Activated CD4-positive, alpha-beta T cell treated with anti-CD3 and anti-CD28 coated beads, Interleukin-2, amount 50 U/mL, for 24 hours (primary cell): ENCODE results near the gene CARD11.
"Not testable (repeated sequence)": the region's sequence is repeated elsewhere in the genome, so short reads cannot be mapped to it uniquely, and the experiment has no call there.

Source experiments
- DNase-seq, 2 donors: peaks; one replicate each; pipeline ENCODE4 v3.0.0-alpha.2; 2020; ENCODE audit warnings: low read depth in 1 of 2, low spot score in 1 of 2

CARD11 gene

DNA sequence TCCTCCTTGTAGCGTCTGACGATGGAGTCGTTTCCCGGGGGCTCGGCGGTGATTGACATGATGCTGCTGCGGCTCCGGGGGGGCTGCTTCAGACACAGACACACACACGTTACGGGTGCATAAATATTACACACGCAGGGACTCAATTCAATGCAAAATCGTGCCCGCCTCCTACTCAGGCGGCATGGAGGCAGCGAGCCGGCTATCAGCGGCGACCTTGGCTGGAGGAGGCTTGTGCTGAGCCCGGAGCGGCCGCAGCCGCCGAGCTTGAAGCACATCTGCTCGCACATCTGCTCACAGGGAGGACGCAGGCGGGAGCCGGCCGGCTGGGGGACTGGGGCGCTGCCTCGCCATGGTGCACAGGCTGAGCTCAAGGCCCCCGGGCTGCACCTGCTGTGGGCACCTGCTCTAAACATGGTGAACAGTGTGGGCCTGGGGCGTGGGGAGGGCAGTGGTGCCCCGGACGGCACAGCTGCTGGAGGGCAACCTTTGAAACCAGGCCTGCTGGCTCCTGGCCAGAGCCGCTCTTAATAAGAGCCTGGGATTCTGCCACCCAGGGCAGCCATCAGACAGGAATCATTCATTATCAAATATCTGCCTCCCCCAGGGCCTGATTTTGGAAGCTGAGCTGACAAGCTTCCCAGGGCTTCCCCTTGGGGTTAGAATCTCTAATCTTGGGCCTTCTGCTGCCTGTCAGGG is 114.9 kb downstream of the CARD11 start:
- no peak for DNase-seq

DNA sequence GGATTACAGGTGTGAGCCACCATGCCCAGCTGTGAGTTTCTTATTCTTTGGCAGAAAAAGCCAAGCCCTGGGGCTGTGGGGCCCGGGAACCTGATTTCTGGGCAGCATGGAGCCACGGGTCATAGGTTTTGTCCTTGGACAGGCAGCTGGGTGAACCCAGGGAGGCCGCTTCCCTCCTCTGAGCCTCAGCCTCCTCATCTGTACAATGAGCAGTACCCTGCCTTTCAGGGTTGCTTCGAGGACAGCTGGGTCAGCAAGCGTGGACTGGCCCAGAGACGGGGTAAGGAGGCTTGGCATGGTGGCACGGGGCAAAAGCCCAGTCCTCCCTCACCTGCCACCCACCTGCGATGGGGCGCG is 115.4 kb downstream of the CARD11 start:
- no peak for DNase-seq

DNA sequence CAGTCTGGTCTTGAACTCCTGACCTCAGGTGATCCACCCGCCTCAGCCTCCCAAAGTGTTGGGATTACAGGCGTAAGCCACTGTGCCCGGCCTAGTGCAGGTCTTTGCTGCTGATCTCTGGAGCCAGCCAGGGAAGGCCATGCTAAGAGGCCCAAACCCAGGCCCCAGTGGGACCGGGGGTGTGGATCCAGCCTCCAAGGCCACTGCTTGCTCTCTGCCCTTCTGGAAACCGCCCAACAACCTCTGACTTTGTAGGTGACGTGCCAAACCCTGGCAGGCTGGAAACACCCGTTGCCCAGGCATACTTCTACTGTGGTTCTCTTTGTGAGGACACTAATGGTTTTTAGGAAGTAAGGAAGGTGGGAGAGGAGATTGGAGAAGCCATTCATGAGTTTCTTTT is 116.1 kb downstream of the CARD11 start:
- DNase-seq, result no peak

DNA sequence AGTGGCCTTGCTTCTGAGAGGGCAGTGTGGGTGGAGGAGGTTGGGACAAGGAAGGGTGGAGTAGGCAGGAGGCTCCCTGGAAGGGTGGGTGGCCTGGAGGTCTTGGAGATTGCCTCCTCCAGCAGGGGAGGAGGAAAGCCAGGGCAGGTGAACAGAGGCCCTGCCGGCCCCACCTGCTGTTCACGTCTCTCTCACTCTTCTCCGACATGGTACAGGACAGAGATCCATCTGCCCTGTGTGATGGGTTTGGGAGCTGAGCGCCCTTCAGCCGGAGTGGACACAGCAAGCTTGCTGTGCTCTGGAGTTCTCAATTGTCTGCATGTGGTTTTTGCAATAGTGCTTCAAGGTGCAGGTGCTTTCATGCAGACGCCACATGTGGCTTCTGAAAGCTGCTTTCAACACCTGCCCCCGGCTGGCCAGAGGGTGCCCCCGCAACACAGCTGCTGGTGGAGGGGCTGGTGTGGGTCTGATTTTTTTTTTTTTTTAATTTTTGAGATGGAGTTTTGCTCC is 116.7 kb downstream of the CARD11 start:
- DNase-seq, result no peak

DNA sequence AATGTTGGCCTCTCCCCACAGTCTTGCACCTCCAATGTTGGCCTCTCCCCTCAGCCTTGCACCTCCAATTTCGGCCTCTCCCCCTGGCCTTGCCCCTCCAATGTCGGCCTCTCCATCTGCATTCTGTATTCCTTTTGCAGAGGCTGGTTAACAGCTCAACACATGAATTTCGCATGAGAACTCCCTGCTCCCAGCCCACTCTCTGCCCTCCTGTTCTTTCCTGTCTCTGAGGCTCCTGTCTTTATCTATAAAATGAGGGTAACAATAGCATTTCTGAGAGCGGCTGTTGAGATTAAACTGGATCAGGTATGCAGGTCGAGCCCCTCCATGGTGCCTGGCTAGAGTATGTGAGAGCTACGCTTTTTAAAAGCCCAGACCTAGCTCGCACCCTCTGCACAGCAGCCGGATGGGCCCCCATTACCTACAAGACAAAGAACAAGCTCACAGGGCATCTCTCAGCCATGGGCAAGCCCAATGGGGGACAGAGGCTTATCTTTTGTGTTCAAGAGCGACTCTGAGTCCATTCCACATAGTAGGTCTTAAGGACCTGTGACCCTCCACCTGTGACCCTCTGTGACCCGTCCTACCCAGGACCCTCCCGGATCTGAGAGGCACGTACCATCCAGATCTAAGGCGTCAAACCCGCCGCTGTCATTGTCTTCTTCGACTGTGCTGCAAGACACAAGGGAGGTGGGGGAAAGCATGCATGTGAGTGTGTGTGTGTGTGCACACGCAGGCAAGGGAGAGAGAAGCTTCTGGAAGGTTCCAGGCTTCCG is 117.4 kb downstream of the CARD11 start:
- DNase-seq, result no peak

DNA sequence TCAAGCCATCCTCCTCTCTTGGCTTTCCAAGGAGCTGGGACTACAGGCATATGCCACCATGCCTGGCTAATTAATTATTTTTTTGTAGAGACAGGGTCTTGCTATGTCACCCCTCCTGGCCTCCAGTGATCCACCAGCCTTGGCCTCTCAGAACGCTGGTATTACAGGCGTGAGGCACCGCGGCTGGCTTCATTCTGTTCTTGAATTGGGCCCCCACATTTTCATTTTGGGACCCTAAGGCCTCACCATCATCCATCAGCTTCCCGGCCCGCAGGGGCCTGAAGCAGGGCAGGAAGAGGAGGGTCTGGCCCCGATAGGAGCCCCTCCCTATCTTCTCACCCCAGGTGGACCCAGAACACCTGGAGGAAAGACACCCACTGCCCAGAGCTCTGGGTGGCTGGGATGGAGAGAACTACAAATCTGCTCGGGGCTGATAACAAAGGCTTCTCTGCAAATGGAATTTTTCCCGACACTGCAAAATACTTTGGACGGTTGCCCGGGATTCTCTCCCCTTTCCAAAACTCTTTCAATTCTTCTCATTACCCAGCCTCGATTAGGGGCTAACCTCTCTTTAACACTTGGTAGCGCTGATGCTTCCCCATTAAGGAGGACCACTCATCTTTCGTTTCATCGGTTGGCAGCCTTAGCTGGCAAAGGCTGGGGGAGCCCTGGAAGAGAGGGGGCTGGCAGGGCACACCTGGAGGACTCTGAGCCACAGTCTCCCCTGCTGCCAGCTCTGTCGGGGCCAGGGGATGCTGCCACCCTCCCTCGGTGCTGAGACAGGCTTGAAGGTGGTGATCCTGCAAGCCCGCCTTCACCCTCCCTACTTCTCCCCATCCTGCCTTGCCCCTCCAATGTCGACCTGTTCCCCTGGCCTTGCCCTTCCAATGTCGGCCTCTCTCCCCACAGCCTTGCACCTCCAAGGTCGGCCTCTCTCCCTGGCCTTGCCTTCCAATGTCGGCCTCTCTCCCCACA is 118.5 kb downstream of the CARD11 start:
- no peak for DNase-seq

DNA sequence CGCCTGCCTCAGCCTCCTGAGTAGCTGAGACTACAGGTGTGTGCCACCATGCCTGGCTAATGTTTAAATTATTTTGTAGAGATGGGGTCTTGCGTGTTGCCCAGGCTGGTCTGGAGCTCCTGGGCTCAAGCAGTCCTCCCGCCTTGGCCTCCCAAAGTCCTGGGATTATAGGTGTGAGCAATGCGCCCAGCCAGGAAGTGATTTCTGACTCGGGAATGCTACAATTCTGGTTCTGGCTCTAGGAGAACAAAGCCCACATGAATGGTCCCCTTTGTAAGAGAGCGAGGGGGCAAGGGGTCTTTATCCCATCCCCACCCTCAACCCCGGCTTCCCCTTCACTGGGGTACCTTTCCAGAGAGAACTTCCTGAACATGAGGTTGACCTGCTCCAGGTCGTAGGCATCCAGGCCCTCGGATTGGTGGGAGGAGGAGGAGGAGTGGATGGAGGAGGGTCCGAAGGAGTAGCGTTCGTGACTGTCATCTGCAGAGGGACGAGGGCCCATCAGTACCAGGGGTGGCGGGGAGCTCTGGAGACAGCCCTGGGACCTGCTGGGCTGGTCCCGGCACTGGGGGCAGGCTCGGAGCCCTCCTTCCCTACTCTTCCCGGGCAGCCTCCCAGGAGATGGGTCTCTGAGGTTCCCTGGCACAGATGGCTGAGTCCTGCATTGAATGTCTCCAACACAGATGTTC is 119.6 kb downstream of the CARD11 start:
- DNase-seq, result no peak

DNA sequence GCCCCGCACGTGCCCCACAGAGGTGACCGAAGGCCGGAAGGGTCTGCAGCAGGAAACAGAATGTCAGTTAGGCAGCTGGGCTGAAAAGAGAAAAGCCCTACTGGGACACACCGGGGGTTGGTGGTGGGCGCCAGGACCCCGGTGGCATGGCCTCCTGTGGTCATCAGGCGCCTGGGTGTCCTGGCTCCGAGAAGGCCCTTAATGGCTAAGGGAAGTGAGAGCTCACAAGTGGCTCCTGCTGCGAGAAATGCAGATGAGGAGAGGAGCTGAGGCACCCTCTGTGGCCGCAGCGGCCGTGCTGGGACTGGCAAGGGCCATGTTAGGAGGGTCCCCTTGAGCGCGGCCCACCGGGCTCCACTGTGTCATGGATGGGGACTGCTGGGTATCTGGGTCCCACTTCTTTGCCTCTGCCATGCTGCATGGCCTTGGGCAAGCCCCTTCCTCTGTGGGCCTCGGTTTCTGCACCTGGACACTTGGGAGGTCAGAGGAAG is 120.3 kb downstream of the CARD11 start:
- DNase-seq, result no peak

DNA sequence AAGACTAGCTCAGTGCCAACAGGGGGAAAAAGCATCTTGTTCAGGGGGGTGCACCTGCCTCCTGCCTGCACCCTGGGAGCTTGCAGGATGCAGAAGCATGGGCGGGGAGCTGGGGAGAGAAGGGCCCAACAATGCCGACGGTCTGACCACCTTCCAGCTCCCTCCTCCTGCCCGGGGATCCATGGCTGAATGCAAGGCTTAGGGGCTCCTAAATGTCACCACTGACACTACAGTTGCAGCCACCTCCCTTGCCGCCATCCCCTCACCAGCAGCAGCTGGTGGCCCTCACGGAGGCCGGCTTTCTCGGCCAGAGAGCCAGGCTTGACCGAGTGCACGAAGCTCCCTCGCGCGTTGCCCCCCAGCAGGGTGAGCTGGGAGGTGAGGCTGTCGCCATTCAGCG is 120.8 kb downstream of the CARD11 start:
- no peak for DNase-seq

DNA sequence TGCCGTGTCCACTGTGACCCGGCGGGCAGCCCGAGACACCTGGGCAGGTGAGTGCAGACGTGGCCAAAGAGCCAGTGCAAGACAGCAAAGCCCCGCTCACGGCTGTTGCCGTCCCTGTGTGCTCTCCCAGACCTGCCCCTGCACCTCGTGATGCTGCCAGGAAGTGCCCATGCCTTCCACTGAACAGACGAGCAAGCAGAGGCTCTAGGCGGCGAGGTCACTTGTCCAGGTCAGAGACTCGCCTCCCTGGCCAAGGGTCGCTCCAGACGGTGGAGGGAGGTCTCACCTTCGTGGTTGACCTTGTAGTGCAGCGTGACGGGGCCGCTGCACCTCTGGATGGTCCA is 121.3 kb downstream of the CARD11 start:
- DNase-seq, result no peak

DNA sequence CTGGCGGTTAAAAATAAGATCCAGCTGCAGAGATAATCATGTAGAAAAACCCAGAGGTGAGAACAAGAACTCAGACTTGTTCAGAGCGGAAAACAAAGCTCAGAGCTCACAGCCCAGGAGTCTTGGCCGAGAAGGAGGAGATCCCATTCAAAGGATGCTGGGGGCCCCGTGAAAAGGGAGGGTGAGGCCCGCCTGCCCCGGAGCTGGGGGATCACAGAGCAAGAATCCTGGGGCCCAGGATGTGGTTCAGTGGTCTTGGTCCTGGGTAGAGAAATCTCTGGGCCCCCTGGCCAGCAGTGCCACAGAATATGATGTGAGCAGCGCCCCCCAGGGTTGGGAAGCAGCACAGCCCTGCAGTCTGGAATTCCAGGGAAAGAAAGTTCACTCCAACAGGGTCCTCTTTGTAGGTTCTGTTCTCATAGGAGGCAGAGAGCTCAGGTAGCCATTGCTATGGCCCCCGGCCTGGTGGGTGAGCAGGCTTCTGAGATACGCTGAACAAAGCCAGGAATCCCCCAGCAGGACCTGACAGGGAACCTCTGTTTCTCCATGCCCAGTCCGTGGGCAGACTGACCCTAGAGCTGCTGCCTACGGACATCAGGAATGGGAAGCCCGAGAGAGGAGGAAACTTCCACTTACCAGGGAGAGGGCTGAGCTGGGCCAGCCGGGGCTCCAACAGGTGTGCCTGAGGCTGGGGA is 121.9 kb downstream of the CARD11 start:
- no peak for DNase-seq

DNA sequence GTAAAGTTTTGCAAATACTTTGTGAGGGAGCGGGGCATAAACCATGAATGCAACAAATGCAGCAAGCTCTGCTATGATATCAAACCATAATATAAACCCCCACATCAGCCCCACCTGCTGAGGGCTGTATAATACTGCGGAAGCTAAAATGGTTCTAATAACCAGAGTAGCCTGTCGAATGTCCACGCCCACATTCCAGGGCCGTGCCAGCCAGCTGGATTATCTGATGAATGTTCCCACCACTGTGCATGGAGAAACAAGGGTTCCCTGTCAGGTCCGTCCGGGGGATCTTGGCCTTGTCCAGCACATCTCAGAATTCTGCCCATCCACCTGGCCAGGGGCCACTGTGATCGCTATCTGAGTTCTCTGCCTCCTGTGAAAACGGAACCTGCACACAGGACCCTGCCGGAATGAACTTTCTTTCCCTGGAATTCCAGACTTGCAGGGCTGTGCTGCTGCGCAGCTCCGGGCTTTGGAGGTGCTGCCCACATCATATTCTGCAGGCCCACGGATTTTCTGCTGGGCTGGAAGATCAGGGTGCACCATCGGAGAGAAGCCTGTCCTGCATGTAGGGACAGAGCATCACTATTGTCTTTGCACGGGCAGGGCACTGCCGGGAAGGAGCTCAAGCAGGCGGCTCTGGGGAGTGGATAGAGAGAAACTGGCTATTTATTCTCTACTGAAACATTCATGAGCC is 122.6 kb downstream of the CARD11 start:
- DNase-seq, result no peak

DNA sequence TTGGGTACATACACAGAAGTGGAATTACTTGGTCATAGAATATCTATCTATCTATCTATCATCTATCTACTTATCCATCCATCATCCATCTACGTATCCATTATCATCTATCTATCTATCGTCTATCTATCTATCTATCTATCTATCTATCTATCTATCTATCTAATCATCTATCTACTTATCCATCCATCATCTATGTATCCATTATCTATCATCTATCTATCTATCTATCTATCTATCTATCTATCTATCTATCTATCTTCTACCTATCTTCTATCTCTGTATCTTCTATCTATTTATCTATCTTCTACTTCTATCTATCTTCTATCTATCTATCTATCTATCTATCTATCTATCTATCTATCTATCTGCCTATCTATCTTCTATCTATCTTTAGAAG is 123.2 kb downstream of the CARD11 start:
- DNase-seq, result not testable (repeated sequence)

DNA sequence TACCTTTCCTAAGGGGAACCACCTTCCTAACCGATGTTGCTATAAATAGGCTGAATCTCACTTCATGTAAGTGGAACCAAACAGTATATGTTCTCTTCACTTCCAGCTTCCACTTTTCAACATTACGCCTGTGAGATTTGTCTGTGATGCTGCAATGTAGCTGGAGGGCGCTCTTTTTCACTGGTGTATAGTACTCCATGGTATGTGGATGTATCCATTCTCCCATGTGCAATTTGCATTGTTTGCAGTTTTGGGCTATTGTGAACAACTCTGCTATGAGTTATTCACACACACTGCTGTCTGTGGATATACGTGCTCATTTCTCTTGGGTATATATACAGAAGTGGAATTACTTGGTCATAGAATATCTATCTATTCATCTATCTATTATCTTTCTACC is 123.6 kb downstream of the CARD11 start:
- DNase-seq, result no peak

DNA sequence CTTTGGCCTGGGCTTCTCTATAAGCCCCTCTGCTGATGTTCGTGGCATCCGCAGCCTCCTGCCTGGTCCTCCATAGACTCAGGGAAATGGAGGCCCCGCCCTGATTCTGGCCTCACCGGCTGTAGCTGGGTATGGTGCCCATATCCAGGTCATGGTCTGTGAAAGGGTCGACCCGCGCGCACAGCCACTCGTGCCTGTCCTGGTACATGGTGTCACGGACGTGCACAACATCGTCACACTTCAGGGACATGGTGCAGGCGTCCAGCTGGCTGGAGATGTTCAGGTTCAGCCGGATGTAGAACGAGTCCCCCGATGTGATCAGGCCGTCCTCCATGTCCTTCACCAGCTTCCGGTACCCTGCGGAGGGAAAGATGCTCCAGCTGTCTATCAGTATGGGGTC is 124.4 kb downstream of the CARD11 start:
- no peak for DNase-seq

DNA sequence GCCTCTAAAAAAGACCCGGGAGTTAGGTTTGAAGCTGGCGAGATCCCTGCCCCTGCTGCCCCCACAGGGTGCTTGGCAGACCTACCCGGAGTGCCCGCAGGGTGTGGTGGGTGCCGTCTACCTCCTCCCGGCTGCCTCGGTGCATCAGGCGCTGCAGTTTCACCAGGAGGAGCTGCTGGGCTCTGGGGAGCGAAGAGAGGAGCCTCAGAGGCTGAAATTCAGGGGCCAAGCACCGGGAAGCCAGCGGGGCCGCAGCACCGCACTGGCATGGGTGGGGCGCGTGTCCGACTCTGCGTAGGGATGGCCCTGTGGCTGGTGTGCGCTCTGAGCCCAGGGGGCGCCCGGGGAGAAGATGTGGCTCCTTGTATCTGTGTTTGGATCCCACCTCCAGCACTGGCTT is 125.3 kb downstream of the CARD11 start:
- no peak for DNase-seq

DNA sequence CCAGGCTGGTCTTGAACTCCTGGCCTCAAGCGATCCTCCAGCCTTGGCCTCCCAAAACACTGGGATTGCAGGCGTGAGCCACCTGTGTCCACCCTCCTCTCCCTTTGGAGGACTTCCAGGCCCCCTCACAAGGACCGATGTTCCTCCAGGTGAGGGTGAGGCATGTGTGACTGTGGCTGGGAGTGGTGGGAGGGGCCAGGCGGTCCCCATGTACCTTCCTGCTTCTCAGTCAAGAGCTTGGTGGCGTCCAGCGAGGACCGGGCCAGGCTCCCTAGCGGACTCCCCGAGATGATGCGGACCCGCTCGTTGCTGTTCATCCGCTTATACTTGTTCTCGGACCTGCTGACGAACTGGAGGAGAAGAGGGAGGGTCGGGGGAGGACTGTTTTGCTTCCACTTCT is 128.6 kb downstream of the CARD11 start:
- no peak for DNase-seq

DNA sequence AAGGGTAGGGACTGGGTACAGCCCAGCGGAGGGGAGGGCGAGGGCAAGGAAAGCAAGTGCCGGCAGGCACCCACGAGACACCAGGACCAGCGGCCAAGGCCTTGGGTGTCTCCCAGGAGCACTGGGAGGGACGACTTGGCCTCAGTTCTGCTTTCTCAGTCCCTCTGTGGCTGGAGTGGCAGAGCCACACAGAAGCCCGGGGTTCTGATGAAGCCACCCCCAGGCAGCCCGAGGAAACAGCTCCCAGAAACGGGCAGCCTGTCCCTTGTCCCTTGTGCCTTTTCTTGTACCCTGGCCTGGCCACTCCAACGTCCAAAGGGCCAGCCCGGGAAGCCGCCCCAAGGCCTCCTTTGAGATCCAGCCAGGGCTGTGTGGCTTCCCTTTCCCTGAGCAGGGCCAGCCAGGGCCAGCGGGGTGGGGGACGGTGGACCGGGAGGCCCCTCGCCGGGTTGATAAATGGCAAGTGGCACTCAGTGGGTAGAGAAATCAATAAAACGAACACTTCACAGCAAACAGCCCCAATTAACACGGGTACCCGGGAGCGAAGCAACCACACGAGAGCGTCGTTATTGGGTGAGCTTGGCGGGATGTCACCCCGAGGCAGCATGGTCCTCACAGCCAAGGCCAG is 129.8 kb downstream of the CARD11 start:
- no peak for DNase-seq
